ENCODE data around the gene NSUN7.

DNA sequence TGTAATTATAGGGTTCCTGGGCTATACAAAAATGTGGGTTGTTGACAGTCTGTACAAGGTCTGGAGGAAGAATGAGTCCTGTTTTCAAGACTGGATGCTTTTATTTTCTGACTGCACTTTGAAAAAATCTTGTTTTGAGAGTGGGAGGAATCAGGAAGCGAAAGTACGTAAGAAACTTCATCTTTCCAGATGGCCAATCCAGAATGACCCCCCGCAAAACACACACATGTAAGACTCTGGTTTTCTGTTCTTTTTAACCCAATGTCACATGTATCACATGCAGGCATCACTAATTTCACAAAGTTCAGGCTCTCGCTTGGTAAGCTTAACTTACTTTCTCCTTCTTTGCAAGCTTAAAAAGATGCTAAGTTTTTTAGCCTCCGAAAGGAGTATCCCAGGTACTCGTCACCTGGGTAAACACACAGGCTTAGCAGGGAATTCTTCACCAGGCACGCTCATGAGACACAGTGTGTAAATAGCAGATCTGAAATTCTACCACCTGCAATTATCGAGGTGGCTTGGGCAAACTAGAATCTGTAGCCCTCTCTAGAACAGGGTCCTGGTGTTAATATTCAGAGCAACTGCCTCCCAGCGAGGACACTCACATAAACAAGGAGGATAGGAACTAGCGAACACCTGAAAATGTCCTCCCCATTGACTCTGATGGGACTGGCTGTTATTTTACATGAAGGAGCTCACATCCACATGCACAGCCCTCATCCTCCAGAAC lies 90.7 kb downstream of the NSUN7 start:
- TF ChIP-seq POLR2AphosphoS5 (IDR thresholded peaks at IDR 0.05) (no peak), POLR2A (IDR thresholded peaks at IDR 0.05) (no peak)

Data from prostate gland (tissue), 1 donor.